ENCODE data around the gene BRSK1.

DNA sequence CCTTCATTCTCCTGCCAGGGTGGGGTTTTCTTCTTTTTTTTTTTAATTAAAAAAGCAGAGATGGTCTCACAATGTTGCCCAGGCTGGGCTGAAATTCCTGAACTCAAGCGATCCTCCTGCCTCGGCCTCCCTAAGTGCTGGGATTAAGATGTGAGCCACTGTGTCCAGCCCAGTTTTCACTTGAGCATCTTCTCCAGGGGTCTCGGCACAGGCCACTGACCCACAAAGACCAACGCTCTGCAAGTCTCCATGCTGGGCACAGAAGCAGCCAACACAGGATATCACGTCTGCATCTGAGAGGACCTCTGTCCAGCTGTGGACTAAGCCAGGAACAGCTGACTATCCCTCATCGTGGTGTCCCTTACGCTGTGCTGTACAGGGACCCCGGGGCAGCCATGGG, 45.8 kb upstream of the BRSK1 start:
- TF ChIP-seq EZH2 (IDR thresholded peaks at IDR 0.05; ENCODE audit: borderline replicate concordance, low read depth, low read length, severe bottlenecking), result no peak
- TF ChIP-seq, protein P1, sequence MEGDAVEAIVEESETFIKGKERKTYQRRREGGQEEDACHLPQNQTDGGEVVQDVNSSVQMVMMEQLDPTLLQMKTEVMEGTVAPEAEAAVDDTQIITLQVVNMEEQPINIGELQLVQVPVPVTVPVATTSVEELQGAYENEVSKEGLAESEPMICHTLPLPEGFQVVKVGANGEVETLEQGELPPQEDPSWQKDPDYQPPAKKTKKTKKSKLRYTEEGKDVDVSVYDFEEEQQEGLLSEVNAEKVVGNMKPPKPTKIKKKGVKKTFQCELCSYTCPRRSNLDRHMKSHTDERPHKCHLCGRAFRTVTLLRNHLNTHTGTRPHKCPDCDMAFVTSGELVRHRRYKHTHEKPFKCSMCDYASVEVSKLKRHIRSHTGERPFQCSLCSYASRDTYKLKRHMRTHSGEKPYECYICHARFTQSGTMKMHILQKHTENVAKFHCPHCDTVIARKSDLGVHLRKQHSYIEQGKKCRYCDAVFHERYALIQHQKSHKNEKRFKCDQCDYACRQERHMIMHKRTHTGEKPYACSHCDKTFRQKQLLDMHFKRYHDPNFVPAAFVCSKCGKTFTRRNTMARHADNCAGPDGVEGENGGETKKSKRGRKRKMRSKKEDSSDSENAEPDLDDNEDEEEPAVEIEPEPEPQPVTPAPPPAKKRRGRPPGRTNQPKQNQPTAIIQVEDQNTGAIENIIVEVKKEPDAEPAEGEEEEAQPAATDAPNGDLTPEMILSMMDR (IDR thresholded peaks at IDR 0.05; ENCODE audit: borderline replicate concordance, extremely low read depth, low read length, poor library complexity, severe bottlenecking), result no peak
